Activated naive CD4-positive, alpha-beta T cell treated with anti-CD3 and anti-CD28 coated beads for 36 hours (primary cell): ENCODE results near the gene MFAP3L. TPM values are rescaled to one million over a fixed set of nuclear protein-coding genes. Genes with fewer than 3 reads are reported as not detected.
A peak's percentile ranks its signal among the peaks of the same experiment; 100 is the strongest.

Experiments used
- CTCF ChIA-PET: fragments of 350-600 bp; sonication (Branson Sonifier 250); formaldehyde crosslinking; loops from one replicate; lab custom pipeline; 2021; ENCODE audit warnings: antibody characterized with exemption; lab: Charles Lee
- DNase-seq: peaks from one replicate; pipeline ENCODE4 v3.0.0-alpha.2; 2020
- H3K27ac Mint-ChIP-seq: one replicate; pipeline ENCODE4 v1.8.0; 2021; ENCODE audit warnings: mild to moderate bottlenecking, mixed read lengths
- H3K27me3 Mint-ChIP-seq: one replicate; pipeline ENCODE4 v1.8.0; 2021; ENCODE audit warnings: low read depth, mixed read lengths
- H3K36me3 Mint-ChIP-seq: one replicate; pipeline ENCODE4 v1.8.0; 2021; ENCODE audit warnings: low read depth, mixed read lengths
- H3K4me1 Mint-ChIP-seq: one replicate; pipeline ENCODE4 v1.8.0; 2021; ENCODE audit warnings: low read depth, mixed read lengths
- H3K4me3 Mint-ChIP-seq: one replicate; pipeline ENCODE4 v1.8.0; 2021; ENCODE audit warnings: mild to moderate bottlenecking, moderate library complexity, mixed read lengths
- H3K9me3 Mint-ChIP-seq: one replicate; pipeline ENCODE4 v1.8.0; 2021; ENCODE audit warnings: mixed read lengths
- intact Hi-C: fragments of 100-400 bp; cut with micrococcal nuclease; formaldehyde crosslinking; loops from one replicate; pipeline ENCODE4 v1.15.1; 2023
- total RNA-seq, 2 experiments: library from RNA; stranded (reverse); gene quantifications; one replicate each; pipeline ENCODE4 v1.2.3, GENCODE V29; 2021

MFAP3L gene
- total RNA-seq, 2 experiments from 2014 or later = 0.72 to 0.74 TPM

DNA sequence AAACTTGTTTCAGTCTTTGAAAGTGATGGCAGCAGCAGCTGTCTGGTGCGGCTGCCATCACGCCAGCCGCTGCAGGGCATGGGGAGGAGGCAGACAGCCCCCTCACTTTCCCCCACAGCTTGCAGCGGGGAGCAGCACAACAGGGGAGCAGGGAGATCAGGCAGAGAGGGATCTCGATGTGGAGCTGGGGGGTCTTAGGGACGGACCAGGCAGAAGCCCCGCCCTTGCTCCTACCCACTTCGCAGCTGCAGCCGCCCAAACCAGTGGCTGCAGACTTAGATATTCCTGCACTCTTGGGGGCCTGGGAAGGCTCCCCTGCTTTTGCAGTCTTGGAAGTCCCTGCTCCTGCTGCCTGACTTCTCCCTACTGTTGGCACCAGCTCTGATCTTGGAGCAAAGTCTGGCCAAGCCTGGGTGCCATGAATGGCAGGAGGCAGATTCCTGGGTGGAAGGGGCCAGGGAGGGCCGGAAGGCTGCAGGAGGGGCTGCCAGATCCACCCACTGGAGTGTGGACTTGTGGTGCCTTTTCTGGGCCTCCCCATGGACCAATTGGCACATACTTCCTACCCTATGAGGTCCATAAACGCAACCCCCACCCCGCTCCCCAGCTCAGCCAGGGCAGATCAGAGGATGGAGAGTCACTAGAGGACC, 14.0 kb upstream of the MFAP3L start:
- intact Hi-C loops = no loop called here
- no peak overlapping the region for H3K4me3 Mint-ChIP-seq
- CTCF ChIA-PET = interaction anchor here (0.6 to 3.3 kb wide), 3 partner anchors 227 to 286 kb away, joined by 6 to 11 read pairs (median 8); no protein-coding TSS in a partner anchor
- no peak for DNase-seq
- no peak overlapping the region for H3K27ac Mint-ChIP-seq
- H3K27me3 Mint-ChIP-seq = no peaks in the 10 kb centered on the region
- H3K4me1 Mint-ChIP-seq = no peaks in the 10 kb centered on the region
- no peaks in the 10 kb centered on the region for H3K36me3 Mint-ChIP-seq
- H3K9me3 Mint-ChIP-seq = no peaks in the 10 kb centered on the region

DNA sequence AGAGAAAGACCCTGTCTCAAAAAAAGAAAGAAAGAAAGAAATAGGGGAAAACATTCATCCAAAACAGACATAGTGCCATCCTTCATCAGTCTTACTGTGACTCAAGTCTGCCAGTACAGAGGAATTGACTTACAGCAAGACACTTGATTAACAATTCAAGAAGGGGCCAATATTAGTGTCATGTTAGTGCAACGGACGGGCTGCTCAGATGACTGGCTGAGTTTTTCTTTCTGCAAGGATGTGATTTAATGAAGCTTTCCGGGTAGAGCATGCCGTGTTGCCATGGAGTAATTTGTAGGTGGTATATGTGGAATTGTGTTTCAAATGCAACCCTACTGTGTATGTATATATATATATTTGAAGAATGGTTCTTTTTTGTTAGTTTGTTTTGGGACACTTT, 12.6 kb upstream of the MFAP3L start:
- Mint-ChIP-seq H3K9me3 (no peaks in the 10 kb centered on the region), H3K36me3 (no peaks in the 10 kb centered on the region), H3K4me1 (no peaks in the 10 kb centered on the region), H3K4me3 (no peak overlapping the region), H3K27ac (no peak overlapping the region), H3K27me3 (no peaks in the 10 kb centered on the region)
- intact Hi-C loops = no loop called here
- CTCF ChIA-PET = no interaction called here
- DNase-seq = no peak

DNA sequence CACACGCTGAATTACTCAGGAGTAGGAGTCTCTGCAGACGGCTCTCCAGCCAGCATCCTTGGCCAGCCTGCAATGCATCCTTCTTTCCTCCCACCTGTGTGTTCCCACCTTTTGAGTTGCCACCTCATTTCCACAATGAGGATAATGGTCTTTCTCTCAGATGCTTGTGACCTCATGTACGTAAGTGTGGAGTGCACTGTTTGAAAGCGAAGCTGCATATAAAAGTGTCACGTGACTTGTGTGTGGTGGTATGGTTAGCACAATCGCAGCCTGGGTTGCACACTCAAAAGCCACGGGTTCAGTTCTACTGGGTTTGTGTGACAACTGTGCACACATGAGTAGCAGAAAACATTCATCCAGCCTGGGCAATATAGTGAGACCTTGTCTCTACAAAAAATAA, 12.0 kb upstream of the MFAP3L start:
- DNase-seq = no peak
- Mint-ChIP-seq H3K27me3 (no peaks in the 10 kb centered on the region), H3K4me1 (no peaks in the 10 kb centered on the region), H3K9me3 (no peaks in the 10 kb centered on the region), H3K27ac (no peak overlapping the region), H3K4me3 (no peak overlapping the region), H3K36me3 (no peaks in the 10 kb centered on the region)
- CTCF ChIA-PET = no interaction called here
- intact Hi-C loops = no loop called here

DNA sequence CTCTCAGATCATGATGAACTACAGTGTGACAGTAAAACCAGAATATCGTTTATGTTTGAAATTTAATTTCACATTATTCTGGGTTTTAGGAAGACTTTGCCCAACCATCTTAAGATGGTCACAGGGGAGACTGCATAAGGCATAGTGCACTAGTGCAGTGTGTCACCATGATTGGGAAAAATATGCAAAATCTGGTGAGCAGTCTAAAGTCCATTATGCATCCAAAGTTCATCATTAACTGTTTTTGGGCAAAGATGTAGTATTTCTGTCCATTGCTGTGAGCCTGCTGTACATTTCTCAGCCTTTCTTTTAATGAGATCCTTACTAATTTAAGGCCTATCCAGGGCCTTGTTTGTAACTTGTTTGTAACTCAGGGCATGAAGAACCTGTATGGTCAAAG, 11.3 kb upstream of the MFAP3L start:
- intact Hi-C loops = no loop called here
- no peaks in the 10 kb centered on the region for H3K4me1 Mint-ChIP-seq
- H3K36me3 Mint-ChIP-seq = no peaks in the 10 kb centered on the region

DNA sequence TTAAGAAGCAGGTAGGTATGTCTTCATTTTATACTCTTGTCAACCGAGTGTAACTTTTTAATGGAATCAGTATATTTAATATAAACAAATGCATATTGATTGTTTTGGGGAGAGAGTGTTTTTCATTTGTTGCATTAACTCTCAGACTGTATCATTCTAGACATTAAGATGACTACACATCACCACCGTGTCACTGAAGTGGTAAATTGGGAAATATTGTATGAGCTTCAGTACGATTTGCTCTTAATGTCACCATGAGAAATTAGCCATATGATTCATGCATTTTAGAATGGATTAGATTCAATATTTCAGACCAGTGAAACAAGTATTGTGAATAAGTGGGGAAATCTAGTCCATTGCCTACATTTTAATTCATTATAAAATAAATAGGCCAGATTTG, 9.7 kb upstream of the MFAP3L start:
- Mint-ChIP-seq H3K36me3 (no peaks in the 10 kb centered on the region), H3K27me3 (no peaks in the 10 kb centered on the region), H3K9me3 (no peaks in the 10 kb centered on the region), H3K4me3 (no peak overlapping the region), H3K27ac (no peak overlapping the region), H3K4me1 (no peaks in the 10 kb centered on the region)
- CTCF ChIA-PET = no interaction called here
- intact Hi-C loops = no loop called here
- no peak for DNase-seq

More for the DNA sequence above, 11.3 kb upstream of the MFAP3L start:
- Mint-ChIP-seq H3K9me3 (no peaks in the 10 kb centered on the region), H3K4me3 (no peak overlapping the region), H3K27ac (no peak overlapping the region), H3K27me3 (no peaks in the 10 kb centered on the region)
- CTCF ChIA-PET = no interaction called here
- no peak for DNase-seq

DNA sequence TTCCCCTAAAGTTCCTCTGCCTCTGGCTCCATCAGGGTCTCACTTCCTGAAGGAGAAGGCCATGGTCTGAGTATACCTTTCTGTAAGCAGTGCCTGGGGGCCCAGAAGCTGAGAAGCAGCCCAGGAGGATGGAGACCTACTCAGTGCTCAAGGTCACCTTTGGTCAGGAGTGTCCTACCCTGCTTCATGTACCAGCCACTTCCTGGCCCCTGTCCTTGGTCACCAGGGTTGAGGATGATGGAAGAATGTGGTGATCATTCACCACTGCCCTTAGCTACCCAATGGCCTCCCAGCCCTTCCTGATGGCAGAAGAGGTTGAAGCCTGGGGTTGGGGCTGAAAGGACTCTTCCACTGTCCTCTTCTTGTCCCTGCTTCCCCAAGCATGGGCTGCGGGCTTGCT, 9.0 kb upstream of the MFAP3L start:
- no peaks in the 10 kb centered on the region for H3K4me1 Mint-ChIP-seq
- H3K4me3 Mint-ChIP-seq = no peak overlapping the region
- no peak for DNase-seq
- H3K27ac Mint-ChIP-seq = no peak overlapping the region
- intact Hi-C loops = no loop called here
- H3K27me3 Mint-ChIP-seq = no peaks in the 10 kb centered on the region
- H3K36me3 Mint-ChIP-seq = no peaks in the 10 kb centered on the region
- CTCF ChIA-PET = no interaction called here
- H3K9me3 Mint-ChIP-seq = no peaks in the 10 kb centered on the region

DNA sequence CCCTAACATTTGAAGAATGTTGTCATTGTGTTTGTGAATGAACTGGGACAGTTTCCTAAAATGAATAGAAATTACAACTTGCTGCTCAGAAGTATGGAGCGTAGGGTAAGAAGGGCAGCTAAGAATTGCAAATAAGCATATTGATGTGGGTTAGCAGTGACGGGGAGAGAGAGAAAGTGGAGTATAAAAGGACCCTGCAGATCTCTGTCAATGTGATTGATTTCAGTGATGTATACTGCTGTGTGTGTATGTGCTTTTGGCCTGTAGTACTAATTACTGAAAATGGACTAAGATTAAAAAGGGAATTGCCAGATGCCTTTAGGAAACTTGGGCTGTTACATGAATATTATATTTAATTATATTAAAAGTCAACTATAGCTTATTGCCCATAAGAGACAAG, 7.8 kb upstream of the MFAP3L start:
- H3K36me3 Mint-ChIP-seq = no peaks in the 10 kb centered on the region
- H3K4me1 Mint-ChIP-seq = no peaks in the 10 kb centered on the region
- intact Hi-C loops = no loop called here
- no peaks in the 10 kb centered on the region for H3K9me3 Mint-ChIP-seq
- peaks cover 3% of the 10 kb centered on the region for H3K27me3 Mint-ChIP-seq
- no peak for DNase-seq
- no peak overlapping the region for H3K4me3 Mint-ChIP-seq
- no peak overlapping the region for H3K27ac Mint-ChIP-seq
- CTCF ChIA-PET = interaction anchor here (0.6 to 1.0 kb wide), 2 partner anchors 224 to 1410 kb away, joined by 3 read pairs; no protein-coding TSS in a partner anchor

DNA sequence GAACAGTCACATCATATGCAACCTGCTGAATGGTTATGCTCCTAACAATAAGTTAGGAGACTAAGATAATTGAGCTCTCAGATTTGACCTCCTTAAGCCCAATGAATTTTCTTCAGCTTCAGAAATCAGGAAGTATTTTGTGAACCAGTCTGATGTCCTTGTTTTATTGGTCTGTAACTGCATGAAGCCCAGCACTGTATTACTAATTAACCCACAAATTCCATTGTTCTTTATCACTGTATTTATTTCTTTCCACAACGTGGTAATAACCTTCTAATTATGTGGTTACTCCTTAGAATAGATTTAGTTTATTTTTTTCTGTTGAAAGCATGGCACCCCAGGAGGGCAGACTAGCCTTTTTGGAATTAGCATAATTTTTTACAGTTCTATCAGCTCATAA, 3.9 kb upstream of the MFAP3L start:
- H3K27me3 Mint-ChIP-seq = peaks cover 15% of the 10 kb centered on the region
- H3K4me1 Mint-ChIP-seq = peaks cover 7% of the 10 kb centered on the region
- CTCF ChIA-PET = interaction anchor here (0.6 to 3.4 kb wide), 2 partner anchors 128 to 220 kb away, joined by 4 to 11 read pairs; no protein-coding TSS in a partner anchor
- H3K4me3 Mint-ChIP-seq = no peak overlapping the region
- H3K36me3 Mint-ChIP-seq = peaks cover 2% of the 10 kb centered on the region
- H3K9me3 Mint-ChIP-seq = no peaks in the 10 kb centered on the region
- no peak overlapping the region for H3K27ac Mint-ChIP-seq
- no peak for DNase-seq
- intact Hi-C loops = no loop called here

DNA sequence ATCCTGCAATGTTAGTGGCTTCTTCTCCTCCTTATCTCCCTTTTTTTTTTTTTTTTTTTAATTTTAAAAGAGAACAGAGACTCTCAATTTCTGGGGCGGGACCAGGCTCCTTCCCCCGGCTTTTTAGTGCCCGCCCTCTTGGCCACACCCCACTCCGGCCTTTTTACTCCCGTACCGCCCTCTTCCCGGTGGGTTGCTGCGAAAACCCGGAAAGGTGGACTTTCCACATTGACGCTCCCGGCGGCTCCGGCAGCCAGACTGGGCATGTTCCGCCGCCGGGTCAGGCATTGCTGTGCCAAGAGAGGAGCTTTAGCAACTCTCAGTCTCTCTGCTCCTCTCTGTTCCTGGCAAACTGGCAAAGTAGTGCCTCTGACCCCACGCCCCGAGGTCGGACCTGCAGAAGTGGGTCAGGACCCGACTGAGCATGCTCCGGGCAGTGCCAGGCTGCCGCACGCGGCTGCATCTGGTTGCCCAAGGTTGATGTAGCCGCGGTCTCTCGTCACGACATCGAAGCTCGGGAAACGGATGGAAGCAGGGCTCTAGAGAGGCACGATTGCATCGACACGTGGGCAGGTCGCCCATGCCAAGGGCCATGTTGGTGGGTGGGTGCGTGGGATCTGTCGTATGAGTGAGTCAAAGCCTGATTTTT, 1.1 kb upstream of the MFAP3L start:
- Mint-ChIP-seq H3K36me3 (peaks cover 2% of the 10 kb centered on the region), H3K4me1 (peaks cover 7% of the 10 kb centered on the region), H3K27ac (peak overlapping the region; percentile 38), H3K27me3 (peaks cover 15% of the 10 kb centered on the region), H3K4me3 (peak overlapping the region; percentile 83), H3K9me3 (no peaks in the 10 kb centered on the region)
- CTCF ChIA-PET = interaction anchor here (3.4 kb wide), 1 partner anchor 217 kb away, joined by 11 read pairs; no protein-coding TSS in a partner anchor
- intact Hi-C loops = loop anchor here (1.0 to 10.0 kb wide), 7 partner anchors 215 to 1543 kb away; partner anchors contain the start of genes CBR4, CLCN3, DDX60L and HPF1
- DNase-seq = peak; percentile 93

DNA sequence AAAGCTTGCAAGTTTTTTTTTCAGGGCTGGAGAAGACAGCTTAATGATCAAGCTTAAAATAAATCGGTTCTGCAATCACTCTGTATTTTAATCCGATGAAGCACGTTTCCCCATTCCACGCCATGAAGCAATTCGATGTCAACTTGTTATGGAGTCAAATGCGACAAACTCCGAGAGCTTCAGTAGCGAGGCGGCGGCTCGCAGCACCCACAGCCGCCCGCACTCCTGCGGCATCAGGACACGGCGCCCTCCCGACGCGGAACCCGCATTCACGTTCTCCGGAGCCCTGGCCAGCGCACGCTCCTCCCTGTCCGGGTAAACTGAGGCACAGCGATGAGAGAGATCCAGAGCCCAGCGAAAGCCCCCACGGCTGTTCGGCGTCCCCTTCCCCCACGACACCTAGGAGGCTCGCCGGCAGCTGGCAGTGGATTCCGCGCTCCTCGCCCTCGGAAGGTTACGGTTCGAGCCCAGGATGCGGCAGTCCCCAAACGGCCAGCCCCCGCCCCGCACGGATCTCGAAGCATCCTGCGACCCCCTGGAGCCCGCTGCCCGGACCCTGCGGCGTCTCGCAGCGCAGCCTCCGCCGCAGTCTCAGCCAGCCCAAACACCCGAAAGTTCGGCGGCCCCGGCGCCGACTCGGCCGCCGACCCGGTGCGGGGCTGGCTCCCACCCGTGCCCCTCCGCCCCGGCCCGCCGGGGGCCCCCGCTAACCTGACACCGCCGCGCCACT, 507 bp downstream of the MFAP3L start:
- CTCF ChIA-PET = interaction anchor here (0.6 to 1.6 kb wide), 2 partner anchors 215 to 315 kb away, joined by 3 to 9 read pairs; no protein-coding TSS in a partner anchor

DNA sequence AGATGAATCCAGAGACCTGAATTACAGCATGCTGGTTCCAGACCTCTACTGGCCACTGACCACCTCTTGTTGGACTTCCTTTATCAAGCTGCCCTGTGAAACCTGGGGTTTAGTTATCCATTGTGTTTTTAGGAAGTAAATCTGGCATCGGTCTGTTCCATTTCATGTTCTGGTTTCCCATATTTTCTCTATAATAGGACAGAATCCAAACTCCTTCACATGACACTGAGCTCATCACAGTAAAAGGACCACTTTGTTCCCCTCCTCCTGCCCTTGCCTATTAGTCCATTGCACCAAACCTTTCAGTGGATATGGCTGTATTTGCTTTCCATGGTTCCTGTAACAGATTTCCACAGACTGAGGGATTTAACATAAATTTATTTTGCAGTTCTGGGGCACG, 4.0 kb downstream of the MFAP3L start:
- Mint-ChIP-seq H3K9me3 (no peaks in the 10 kb centered on the region), H3K36me3 (no peaks in the 10 kb centered on the region), H3K27me3 (peaks cover 3% of the 10 kb centered on the region), H3K27ac (no peak overlapping the region), H3K4me1 (no peaks in the 10 kb centered on the region), H3K4me3 (no peak overlapping the region)
- DNase-seq = no peak
- intact Hi-C loops = loop anchor here (10.0 kb wide), 1 partner anchor 1537 kb away; the partner anchor contains the start of gene DDX60L
- CTCF ChIA-PET = no interaction called here

More for the DNA sequence above, 507 bp downstream of the MFAP3L start:
- Mint-ChIP-seq H3K4me1 (peaks cover 7% of the 10 kb centered on the region), H3K27me3 (peaks cover 15% of the 10 kb centered on the region), H3K36me3 (peaks cover 2% of the 10 kb centered on the region), H3K4me3 (peak overlapping the region; percentile 73), H3K9me3 (no peaks in the 10 kb centered on the region), H3K27ac (no peak overlapping the region)
- intact Hi-C loops = loop anchor here (1.0 to 10.0 kb wide), 4 partner anchors 213 to 1541 kb away; partner anchors contain the start of genes DDX60L and NEK1
- DNase-seq = peak; percentile 18

DNA sequence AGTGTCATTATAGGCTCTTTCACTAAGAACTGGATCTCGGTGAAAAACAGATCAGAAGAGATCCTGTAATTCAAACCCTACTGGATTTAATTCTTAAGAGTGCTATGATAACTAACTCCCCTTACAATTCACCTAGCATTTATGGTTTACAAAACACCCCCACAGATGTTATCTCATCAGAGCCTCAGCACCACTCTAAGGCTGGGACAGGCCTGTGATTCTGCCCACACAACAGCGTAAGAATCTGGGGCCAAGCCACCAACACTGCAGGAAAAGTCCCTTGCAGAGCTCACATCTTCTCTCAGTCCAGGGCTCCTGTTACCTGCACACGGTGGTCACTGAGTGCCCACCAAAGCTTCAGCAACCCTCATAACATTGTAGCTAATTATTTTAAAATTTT, 8.9 kb downstream of the MFAP3L start:
- Mint-ChIP-seq H3K27me3 (no peaks in the 10 kb centered on the region), H3K4me1 (no peaks in the 10 kb centered on the region), H3K36me3 (no peaks in the 10 kb centered on the region), H3K4me3 (no peak overlapping the region), H3K9me3 (no peaks in the 10 kb centered on the region), H3K27ac (no peak overlapping the region)
- DNase-seq = no peak
- CTCF ChIA-PET = no interaction called here
- intact Hi-C loops = no loop called here
